ENCODE measurements around the gene RIPK1. TPM values are rescaled to one million over a fixed set of nuclear protein-coding genes. Genes with fewer than 3 reads are reported as not detected.
"Not testable (repeated sequence)": the region's sequence is repeated elsewhere in the genome, so short reads cannot be mapped to it uniquely, and the experiment has no call there.

Gene RIPK1
- 20.8 and 27.3 TPM in 2 replicates for total RNA-seq

- DNase-seq (ENCODE audit: low read depth, low spot score), result no peak
Observed at GRCh38 chr6:3068329-3069214, at the start of gene RIPK1. TSS of gene RIPK1 (plus strand) at chr6:3068494. CDS start at chr6:3076824, 8,330 bp downstream.

- DNase-seq (ENCODE audit: low read depth, low spot score), result no peak
Observed at GRCh38 chr6:3019065-3019464, 49.2 kb upstream of the RIPK1 start.

GRCh38 chr6:3019749-3020320, 48.5 kb upstream of the RIPK1 start:
- no peak for DNase-seq (ENCODE audit: low read depth, low spot score)

GRCh38 chr6:3020976-3021598, 47.2 kb upstream of the RIPK1 start:
- DNase-seq (ENCODE audit: low read depth, low spot score), result not testable (repeated sequence)

- no peak for DNase-seq (ENCODE audit: low read depth, low spot score)
Observed at GRCh38 chr6:3022765-3023662, 45.3 kb upstream of the RIPK1 start.

GRCh38 chr6:3023663-3024483, 44.4 kb upstream of the RIPK1 start:
- no peak for DNase-seq (ENCODE audit: low read depth, low spot score)

DNA sequence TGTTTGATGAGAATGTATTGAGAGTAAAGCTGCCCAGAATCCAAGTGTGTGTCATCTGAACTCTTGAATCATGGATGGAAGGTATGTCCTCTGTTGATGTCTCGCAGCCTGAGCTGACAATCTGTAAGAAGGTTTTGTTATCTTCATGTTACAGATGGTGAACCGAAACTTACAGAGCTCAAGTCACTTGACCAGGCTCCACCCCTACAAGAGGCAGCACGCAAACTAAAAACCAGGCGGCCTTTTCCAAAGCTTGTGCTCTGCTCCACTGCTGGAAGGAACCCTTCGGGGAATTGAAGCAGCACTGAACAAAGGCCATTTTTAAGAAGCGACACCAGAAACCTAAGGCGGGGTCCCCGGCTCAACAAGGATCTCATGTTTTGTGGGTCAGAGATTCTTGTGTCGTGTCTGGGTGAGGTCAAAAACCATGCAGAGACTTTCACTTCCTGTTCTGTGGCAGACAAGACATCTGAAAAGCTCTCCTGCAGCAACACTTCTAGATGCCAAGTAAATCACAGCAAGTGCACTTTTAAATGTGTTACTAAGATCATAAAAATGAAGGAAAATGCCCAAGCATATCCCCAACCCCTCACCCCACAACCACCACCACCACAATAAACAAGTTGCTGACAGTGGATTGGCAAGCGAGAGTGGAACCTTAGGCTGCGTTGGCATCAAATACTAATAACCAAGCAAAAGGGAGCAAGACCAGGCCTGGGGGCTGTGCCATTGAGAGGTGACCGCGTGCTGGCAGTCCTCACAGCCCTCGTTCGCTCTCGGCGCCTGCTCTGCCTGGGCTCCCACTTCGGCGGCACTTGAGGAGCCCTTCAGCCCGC, 41.3 kb upstream of the RIPK1 start:
- DNase-seq (ENCODE audit: low read depth, low spot score), result no peak

DNA sequence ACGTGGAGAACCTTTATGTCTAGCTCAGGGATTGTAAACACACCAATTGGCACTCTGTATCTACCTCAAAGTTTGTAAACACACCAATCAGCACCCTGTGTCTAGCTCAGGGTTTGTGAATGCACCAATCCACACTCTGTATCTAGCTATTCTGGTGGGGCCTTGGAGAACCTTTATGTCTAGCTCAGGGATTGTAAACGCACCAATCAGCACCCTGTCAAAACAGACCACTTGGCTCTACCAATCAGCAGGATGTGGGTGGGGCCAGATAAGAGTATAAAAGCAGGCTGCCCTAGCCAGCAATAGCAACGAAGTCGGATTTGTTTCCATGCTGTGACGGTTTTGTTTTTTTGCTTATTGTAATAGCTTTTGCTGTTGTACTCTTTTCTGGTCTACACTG, 40.1 kb upstream of the RIPK1 start:
- not testable (repeated sequence) for DNase-seq (ENCODE audit: low read depth, low spot score)

DNA sequence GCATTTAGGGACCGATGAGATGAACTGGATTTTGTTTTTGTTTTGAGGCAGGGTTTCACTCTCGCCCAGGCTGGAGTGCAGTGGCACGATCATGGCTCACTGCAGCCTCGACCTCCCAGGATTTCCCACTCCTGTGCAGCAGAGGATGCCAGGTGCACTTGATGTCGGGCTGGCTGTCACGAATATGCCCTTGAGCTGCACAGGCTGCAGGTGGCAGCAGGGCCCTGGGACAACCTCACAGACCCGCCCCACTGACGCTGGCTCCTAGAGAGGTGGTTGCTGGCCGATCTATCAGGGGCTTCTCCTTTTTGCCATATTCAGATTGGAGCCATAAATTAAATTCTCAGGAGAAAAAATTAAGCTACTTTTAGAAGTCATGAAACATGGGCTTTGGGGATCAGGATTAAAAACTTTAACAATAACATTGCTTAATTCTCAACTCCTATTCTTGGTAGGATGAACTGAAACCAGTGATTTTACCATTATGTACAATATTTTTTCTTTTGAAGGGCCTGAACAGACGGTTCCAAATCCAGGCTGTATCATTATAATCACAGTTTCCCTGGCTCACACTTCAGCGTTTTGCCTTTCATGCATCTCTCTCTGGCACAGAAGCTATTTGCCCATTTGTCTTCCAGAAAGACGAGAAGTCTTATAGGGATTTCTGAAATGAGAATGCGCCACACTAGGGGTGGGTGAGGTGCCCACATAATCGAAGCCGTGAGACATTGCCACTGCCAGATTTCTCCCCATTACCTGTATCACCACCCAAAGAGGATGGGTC, 36.2 kb upstream of the RIPK1 start:
- no peak for DNase-seq (ENCODE audit: low read depth, low spot score)

DNA sequence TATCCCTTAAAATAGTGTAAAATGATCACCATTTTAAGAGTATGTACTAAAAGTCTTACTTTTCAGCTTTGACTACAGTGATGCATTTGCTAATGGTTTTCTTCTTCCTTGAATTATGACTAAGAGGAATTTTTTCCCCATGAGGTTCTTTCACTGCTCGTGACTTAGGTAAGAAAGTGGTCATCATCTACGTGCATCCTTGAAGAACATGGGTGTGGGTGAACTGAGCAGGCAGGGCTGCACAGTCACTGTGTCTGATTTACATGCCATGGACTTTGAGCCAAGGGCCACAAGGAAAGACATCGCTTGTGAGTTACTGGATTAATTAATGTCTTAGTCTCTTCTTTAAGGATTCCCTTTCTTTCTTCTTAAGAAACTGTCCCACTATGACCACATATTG, 35.3 kb upstream of the RIPK1 start:
- no peak for DNase-seq (ENCODE audit: low read depth, low spot score)

DNA sequence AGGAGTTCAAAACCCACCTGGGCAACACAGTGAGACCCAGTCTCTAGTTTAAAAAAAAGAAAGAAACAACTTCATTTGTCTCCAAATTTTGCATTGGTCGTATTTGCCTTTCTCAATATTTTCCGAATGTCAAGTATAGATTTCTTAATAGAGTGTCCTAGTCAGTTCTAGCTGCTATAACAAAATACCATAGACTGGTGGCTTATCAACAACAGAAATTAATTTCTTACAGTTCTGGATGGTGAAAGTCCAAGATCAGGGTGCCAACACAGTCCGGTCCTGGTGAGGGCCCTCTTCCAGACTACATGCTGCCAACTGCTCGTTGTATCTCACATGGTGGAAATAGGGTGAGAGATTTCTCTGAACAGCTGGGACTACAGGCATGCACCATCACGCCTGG, 34.6 kb upstream of the RIPK1 start:
- DNase-seq (ENCODE audit: low read depth, low spot score), result no peak

DNA sequence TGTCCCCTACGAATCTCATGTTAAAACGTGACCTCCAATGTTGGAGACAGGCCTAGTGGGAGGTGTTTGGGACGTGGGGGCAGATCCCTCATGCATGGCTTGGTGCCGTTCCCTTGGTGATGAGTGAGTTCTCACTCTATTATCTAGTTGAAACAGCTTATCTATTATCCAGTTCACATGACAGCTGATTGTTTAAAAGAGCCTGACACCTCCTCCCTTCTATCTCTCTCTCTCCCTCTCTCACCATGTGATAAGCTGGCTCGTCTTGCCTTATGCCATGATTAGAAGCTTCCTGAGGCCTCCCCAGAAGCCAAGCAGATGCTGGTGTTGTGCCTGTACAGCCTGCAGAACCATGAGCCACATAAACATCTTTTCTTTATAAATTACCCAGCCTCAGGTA, 32.9 kb upstream of the RIPK1 start:
- DNase-seq (ENCODE audit: low read depth, low spot score), result no peak

GRCh38 chr6:3036861-3037637, 31.2 kb upstream of the RIPK1 start:
- no peak for DNase-seq (ENCODE audit: low read depth, low spot score)

GRCh38 chr6:3037638-3038365, 30.5 kb upstream of the RIPK1 start:
- no peak for DNase-seq (ENCODE audit: low read depth, low spot score)

- DNase-seq (ENCODE audit: low read depth, low spot score), result no peak
Observed at GRCh38 chr6:3039384-3039783, 28.9 kb upstream of the RIPK1 start.

- no peak for DNase-seq (ENCODE audit: low read depth, low spot score)
Observed at GRCh38 chr6:3041147-3041546, 27.1 kb upstream of the RIPK1 start.

- DNase-seq (ENCODE audit: low read depth, low spot score), result no peak
Observed at GRCh38 chr6:3041606-3042005, 26.7 kb upstream of the RIPK1 start.

Measured in pulmonary artery endothelial cell (primary cell).